WERI-Rb-1 (cell line): ENCODE measurements around the gene FIG4.
"Not testable (repeated sequence)": the region's sequence is repeated elsewhere in the genome, so short reads cannot be mapped to it uniquely, and the experiment has no call there.

Source experiments
- DNase-seq: peaks from one replicate; pipeline ENCODE4 v3.0.0-alpha.2; 2020
- H3K27ac ChIP-seq: fragments of 250-450 bp; sonication (Bioruptor Pico); 2 replicates; pipeline ENCODE4 v1.5.1; 2020; ENCODE audit warnings: mild to moderate bottlenecking, moderate library complexity
- H3K27me3 ChIP-seq: fragments of 250-450 bp; sonication (Bioruptor Pico); 2 replicates; pipeline ENCODE4 v1.5.1; 2021; ENCODE audit warnings: mild to moderate bottlenecking, low read depth, moderate library complexity; ENCODE audit not compliant: insufficient read depth, severe bottlenecking
- H3K36me3 ChIP-seq: fragments of 250-450 bp; sonication (Bioruptor Pico); 2 replicates; pipeline ENCODE4 v1.5.1; 2020; ENCODE audit warnings: mild to moderate bottlenecking, moderate library complexity
- H3K4me3 ChIP-seq: 2 replicates; pipeline ENCODE4 v1.5.1; 2011; ENCODE audit warnings: low read depth, mild to moderate bottlenecking, control low read depth, low read length
- H3K9me3 ChIP-seq: fragments of 250-450 bp; sonication (Bioruptor Pico); 2 replicates; pipeline ENCODE4 v1.5.1; 2021; ENCODE audit warnings: mild to moderate bottlenecking, moderate library complexity; ENCODE audit not compliant: severe bottlenecking
- TF ChIP-seq, protein P1 (sequence below): IDR thresholded peaks from 2 replicates; pipeline ENCODE4 v1.5.1; 2011; ENCODE audit warnings: low read depth, mild to moderate bottlenecking, control low read depth, inconsistent platforms, low read length

The FIG4 gene

GRCh38 chr6:109743739-109744138 is 52.6 kb downstream of the FIG4 start:
- no peak for DNase-seq
- TF ChIP-seq, protein P1, sequence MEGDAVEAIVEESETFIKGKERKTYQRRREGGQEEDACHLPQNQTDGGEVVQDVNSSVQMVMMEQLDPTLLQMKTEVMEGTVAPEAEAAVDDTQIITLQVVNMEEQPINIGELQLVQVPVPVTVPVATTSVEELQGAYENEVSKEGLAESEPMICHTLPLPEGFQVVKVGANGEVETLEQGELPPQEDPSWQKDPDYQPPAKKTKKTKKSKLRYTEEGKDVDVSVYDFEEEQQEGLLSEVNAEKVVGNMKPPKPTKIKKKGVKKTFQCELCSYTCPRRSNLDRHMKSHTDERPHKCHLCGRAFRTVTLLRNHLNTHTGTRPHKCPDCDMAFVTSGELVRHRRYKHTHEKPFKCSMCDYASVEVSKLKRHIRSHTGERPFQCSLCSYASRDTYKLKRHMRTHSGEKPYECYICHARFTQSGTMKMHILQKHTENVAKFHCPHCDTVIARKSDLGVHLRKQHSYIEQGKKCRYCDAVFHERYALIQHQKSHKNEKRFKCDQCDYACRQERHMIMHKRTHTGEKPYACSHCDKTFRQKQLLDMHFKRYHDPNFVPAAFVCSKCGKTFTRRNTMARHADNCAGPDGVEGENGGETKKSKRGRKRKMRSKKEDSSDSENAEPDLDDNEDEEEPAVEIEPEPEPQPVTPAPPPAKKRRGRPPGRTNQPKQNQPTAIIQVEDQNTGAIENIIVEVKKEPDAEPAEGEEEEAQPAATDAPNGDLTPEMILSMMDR = no peak
- Histone ChIP-seq H3K36me3 (no peaks in the 10 kb centered on the region), H3K27ac (no peak overlapping the region), H3K9me3 (no peaks in the 10 kb centered on the region), H3K4me3 (no peak overlapping the region), H3K27me3 (no peaks in the 10 kb centered on the region)

- H3K36me3 ChIP-seq, H3K4me3 ChIP-seq, DNase-seq, H3K27me3 ChIP-seq, H3K9me3 ChIP-seq, H3K27ac ChIP-seq: not testable (repeated sequence)
Measured at GRCh38 chr6:109744779-109745178, 53.7 kb downstream of the FIG4 start.

DNA sequence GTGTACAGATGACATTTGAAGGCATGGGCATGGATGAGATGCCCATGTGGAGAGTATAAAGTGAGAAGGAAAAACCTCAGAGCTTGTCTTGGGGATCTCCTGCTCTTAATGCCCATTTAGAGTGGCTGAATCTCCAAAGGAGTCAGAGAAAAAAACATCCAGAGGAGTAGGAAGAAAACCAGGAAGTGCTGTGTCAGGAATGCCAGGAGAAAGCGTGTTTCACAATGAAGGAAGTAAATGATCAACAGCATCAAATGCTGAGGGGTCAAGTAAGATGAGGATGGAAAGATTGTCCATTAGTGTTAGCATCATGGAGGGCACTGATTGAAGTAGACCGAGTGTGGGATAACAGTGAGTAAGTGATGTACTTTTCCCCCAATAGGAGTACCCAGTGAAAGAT is 56.1 kb downstream of the FIG4 start:
- Histone ChIP-seq H3K4me3 (no peak overlapping the region), H3K27ac (no peak overlapping the region), H3K9me3 (no peaks in the 10 kb centered on the region), H3K27me3 (no peaks in the 10 kb centered on the region), H3K36me3 (no peaks in the 10 kb centered on the region)
- TF ChIP-seq, protein P1 = no peak
- DNase-seq = no peak

DNA sequence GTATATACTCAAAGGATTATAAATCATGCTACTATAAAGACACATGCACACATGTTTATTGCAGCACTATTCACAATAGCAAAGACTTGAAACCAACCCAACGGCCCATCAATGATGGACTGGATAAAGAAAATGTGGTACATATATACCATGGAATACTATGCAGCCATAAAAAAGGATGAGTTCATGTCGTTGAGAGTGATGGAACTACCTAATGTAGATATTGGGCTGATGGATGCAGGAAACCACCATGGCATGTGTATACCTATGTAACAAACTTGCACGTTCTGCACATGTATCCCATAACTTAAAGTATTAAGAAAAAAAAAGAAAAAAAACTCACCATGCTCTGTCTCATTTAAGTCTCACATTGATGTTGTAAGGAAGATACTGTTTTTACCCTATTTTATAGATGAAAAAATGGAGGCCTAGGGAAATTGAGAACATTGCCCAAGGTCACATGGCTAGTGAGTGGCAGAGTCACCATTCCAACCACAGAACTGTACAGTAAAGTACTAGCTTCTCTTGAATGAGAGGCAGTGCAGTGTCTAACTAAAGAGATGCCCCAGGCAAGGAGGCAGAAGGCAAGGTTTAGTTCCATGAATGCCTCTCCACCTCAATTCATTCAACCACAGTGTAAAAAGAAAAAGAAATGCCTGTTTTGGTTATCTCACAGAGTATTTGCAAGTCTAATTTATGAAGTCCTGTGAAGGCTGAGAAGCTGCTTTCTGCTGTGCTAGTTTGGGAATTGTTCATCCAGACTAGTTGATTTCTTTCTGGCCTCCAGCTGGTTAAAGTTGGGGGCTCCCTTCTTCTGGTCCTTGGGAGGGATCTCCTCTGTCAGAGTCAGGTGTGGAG is 68.2 kb downstream of the FIG4 start:
- TF ChIP-seq, protein P1 = no peak
- Histone ChIP-seq H3K36me3 (no peaks in the 10 kb centered on the region), H3K9me3 (peaks cover 2% of the 10 kb centered on the region), H3K4me3 (no peak overlapping the region), H3K27ac (no peak overlapping the region), H3K27me3 (no peaks in the 10 kb centered on the region)
- no peak for DNase-seq

GRCh38 chr6:109760208-109760607 is 69.1 kb downstream of the FIG4 start:
- TF ChIP-seq, protein P1 = no peak
- no peak overlapping the region for H3K27ac ChIP-seq

GRCh38 chr6:109762166-109762565 is 71.1 kb downstream of the FIG4 start:
- TF ChIP-seq, protein P1 = no peak
- Histone ChIP-seq H3K9me3 (peaks cover 2% of the 10 kb centered on the region), H3K36me3 (no peaks in the 10 kb centered on the region), H3K27me3 (no peaks in the 10 kb centered on the region), H3K4me3 (no peak overlapping the region), H3K27ac (no peak overlapping the region)
- DNase-seq = no peak

More at GRCh38 chr6:109760208-109760607, 69.1 kb downstream of the FIG4 start:
- H3K27me3 ChIP-seq = no peaks in the 10 kb centered on the region
- no peaks in the 10 kb centered on the region for H3K36me3 ChIP-seq
- no peak for DNase-seq
- peaks cover 2% of the 10 kb centered on the region for H3K9me3 ChIP-seq
- H3K4me3 ChIP-seq = no peak overlapping the region
